ENCODE data around the gene SYT10.

DNA sequence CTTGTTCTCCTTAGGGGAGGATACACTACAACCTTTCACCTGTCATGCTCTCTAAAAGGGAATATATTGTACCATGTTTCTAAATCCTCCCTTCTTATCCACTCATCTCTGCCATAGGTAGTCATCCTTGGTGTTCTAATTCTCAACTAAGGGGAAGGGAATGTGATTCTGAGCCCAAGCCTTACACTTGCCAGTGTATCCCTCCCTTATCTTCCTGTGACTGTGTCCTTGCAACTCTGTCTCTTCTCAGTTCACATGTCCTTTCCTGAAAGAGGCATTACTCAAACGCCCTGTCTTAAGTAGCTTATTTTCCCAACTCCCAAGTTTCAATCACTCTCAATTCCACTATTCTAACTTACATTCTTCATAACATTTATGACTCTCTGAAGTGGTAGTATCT, 44.5 kb upstream of the SYT10 start:
- TF ChIP-seq FOXK2 (IDR thresholded peaks at IDR 0.05), result no peak
- no peak for TF ChIP-seq CTBP1 (IDR thresholded peaks at IDR 0.05; ENCODE audit: borderline replicate concordance)
- no peak for TF ChIP-seq FOXM1 (IDR thresholded peaks at IDR 0.05; ENCODE audit: borderline replicate concordance)
- TF ChIP-seq BHLHE40 (IDR thresholded peaks at IDR 0.05; ENCODE audit: borderline replicate concordance), result no peak

Measured in HEK293T (cell line).